Keratinocyte (primary cell): ENCODE measurements around the gene TEX26. TPM values are rescaled to one million over a fixed set of nuclear protein-coding genes. Genes with fewer than 3 reads are reported as not detected.

Source experiments
- DNase-seq: peaks from one replicate; pipeline ENCODE4 v3.0.0-alpha.2; 2011; ENCODE audit warnings: low read depth, missing footprints, low spot score
- FAIRE-seq: peaks from 2 replicates; lab custom pipeline; 2011; peaks lifted over from hg19 to GRCh38; lab: Jason Lieb, UNC
- H2AFZ ChIP-seq: 2 replicates; pipeline ENCODE4 v1.6.0; 2012; ENCODE audit warnings: low read length, control low read depth, inconsistent platforms; ENCODE audit not compliant: control insufficient read depth
- H3K27ac ChIP-seq: 2 replicates; pipeline ENCODE4 v1.5.1; 2011; ENCODE audit warnings: low read length; ENCODE audit not compliant: control insufficient read depth, insufficient read depth
- H3K27me3 ChIP-seq: 3 replicates; pipeline ENCODE4 v1.6.0; 2011; ENCODE audit warnings: low read length; ENCODE audit not compliant: control insufficient read depth, insufficient read depth; ENCODE audit errors: extremely low read depth
- H3K36me3 ChIP-seq, 2 experiments: 2 replicates in 1 of 2; 3 replicates in 1 of 2; pipeline ENCODE4 v1.5.1; 2011; ENCODE audit warnings: low read length in 2 of 2, mild to moderate bottlenecking in 1 of 2; ENCODE audit not compliant: control insufficient read depth in 2 of 2, insufficient read depth in 2 of 2; ENCODE audit errors: extremely low read depth in 1 of 2
- H3K4me1 ChIP-seq: 3 replicates; pipeline ENCODE4 v1.5.1; 2011; ENCODE audit warnings: low read length; ENCODE audit not compliant: control insufficient read depth, insufficient read depth; ENCODE audit errors: extremely low read depth
- H3K4me2 ChIP-seq: 3 replicates; pipeline ENCODE4 v1.6.0; 2011; ENCODE audit warnings: low read depth, low read length; ENCODE audit not compliant: control insufficient read depth, insufficient read depth; ENCODE audit errors: extremely low read depth
- H3K4me3 ChIP-seq, 3 experiments: fragments of 200-600 bp in 1 of 3; sonication (generic) in 1 of 3; 2 replicates in 2 of 3; 3 replicates in 1 of 3; pipeline ENCODE4 v1.5.1; 2011 to 2016; ENCODE audit warnings: low read length in 3 of 3, mild to moderate bottlenecking in 3 of 3, control low read depth in 2 of 3, inconsistent platforms in 1 of 3, low read depth in 1 of 3, mixed read lengths in 1 of 3, mixed run types in 1 of 3, moderate library complexity in 1 of 3; ENCODE audit not compliant: control insufficient read depth in 2 of 3, insufficient read depth in 2 of 3; ENCODE audit errors: extremely low read depth in 1 of 3
- H3K79me2 ChIP-seq: 2 replicates; pipeline ENCODE4 v1.6.0; 2012; ENCODE audit warnings: low read length; ENCODE audit not compliant: control insufficient read depth, insufficient read depth
- H3K9ac ChIP-seq: 3 replicates; pipeline ENCODE4 v1.6.0; 2011; ENCODE audit warnings: low read length; ENCODE audit not compliant: control insufficient read depth, insufficient read depth; ENCODE audit errors: extremely low read depth
- H3K9me1 ChIP-seq: 3 replicates; pipeline ENCODE4 v1.6.0; 2011; ENCODE audit warnings: low read length; ENCODE audit not compliant: control insufficient read depth, insufficient read depth; ENCODE audit errors: extremely low read depth
- H3K9me3 ChIP-seq: 2 replicates; pipeline ENCODE4 v1.5.1; 2012; ENCODE audit warnings: low read depth, low read length; ENCODE audit not compliant: control insufficient read depth
- H4K20me1 ChIP-seq: 3 replicates; pipeline ENCODE4 v1.6.0; 2011; ENCODE audit warnings: low read length; ENCODE audit not compliant: control insufficient read depth, insufficient read depth; ENCODE audit errors: extremely low read depth
- EZH2 ChIP-seq: IDR thresholded peaks from one replicate; pipeline ENCODE4 v1.6.1; 2012; ENCODE audit warnings: inconsistent platforms, mild to moderate bottlenecking, low read length, moderate library complexity
- dilution Hi-C: fragments of 300-500 bp; cut with MboI; formaldehyde crosslinking; loops from one replicate; pipeline ENCODE4 v1.7.0; 2020; ENCODE audit warnings: low sequenced_read_pairs; ENCODE audit not compliant: extremely low pct_ligation_motif_present
- polyA plus RNA-seq, 5 experiments: library from polyadenylated mRNA; depleted of rRNA in 3 of 5; stranded (reverse) in 3 of 5; stranded (forward) in 1 of 5; unstranded in 1 of 5; fragments of >200 nt; gene quantifications; 1 replicate in 1 of 5; 2 replicates in 3 of 5; 3 replicates in 1 of 5; pipeline versions ENCODE4 v1.2.1 to v1.2.3, GENCODE V29; 2011 to 2012; ENCODE audit warnings: missing spikeins in 2 of 5, low read depth in 1 of 5, low replicate concordance in 1 of 5
- TF ChIP-seq, protein P1 (sequence below), 3 experiments: IDR thresholded peaks in 1 of 3; conservative IDR thresholded peaks in 1 of 3; optimal IDR thresholded peaks in 1 of 3; 2 replicates in 2 of 3; 3 replicates in 1 of 3; pipeline versions ENCODE3 to v1.5.1; 2011; ENCODE audit warnings: low read length in 3 of 3, mild to moderate bottlenecking in 3 of 3, moderate library complexity in 2 of 3, control low read depth in 1 of 3, inconsistent platforms in 1 of 3; ENCODE audit not compliant: insufficient read depth in 2 of 3; ENCODE audit errors: extremely low read depth in 1 of 3

The TEX26 gene
- polyA plus RNA-seq, 1 donor (not counting 4 experiments of a cell fraction or from before 2014, with no cell fraction given) = not detected

DNA sequence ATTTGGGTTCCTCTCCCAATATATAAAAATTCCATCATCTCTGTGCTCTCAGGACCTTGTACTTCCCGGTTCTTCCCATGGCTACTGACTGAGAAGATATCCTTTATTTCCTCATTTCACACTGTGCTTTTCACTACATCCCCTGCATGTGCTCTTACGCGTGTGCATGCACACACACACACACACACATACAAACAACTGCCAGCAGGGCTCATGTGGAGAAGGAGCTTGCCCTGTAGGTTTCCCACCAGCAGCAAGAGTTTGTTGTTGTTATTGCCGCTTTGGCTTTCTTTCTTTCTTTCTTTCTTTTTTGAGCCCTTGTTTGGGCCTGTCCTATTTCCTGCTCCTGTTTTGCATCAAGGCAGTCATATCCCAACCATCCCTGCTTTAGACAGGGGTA, 43.6 kb downstream of the TEX26 start:
- no peak overlapping the region for H3K4me3 ChIP-seq
- dilution Hi-C loops = no loop called here
- H3K36me3 ChIP-seq = no peaks in the 10 kb centered on the region
- FAIRE-seq (no peak), DNase-seq (no peak)
- H3K79me2 ChIP-seq = no peaks in the 10 kb centered on the region
- no peaks in the 10 kb centered on the region for H4K20me1 ChIP-seq
- H3K9me1 ChIP-seq = no peaks in the 10 kb centered on the region
- H3K27ac ChIP-seq = no peak overlapping the region
- peak overlapping the region; percentile 36 for H2AFZ ChIP-seq
- no peak overlapping the region for H3K4me2 ChIP-seq
- H3K9ac ChIP-seq = no peak overlapping the region
- H3K27me3 ChIP-seq = no peaks in the 10 kb centered on the region
- H3K9me3 ChIP-seq = no peaks in the 10 kb centered on the region
- peaks cover 16% of the 10 kb centered on the region for H3K4me1 ChIP-seq
- TF ChIP-seq EZH2 = no peak
- TF ChIP-seq, protein P1, sequence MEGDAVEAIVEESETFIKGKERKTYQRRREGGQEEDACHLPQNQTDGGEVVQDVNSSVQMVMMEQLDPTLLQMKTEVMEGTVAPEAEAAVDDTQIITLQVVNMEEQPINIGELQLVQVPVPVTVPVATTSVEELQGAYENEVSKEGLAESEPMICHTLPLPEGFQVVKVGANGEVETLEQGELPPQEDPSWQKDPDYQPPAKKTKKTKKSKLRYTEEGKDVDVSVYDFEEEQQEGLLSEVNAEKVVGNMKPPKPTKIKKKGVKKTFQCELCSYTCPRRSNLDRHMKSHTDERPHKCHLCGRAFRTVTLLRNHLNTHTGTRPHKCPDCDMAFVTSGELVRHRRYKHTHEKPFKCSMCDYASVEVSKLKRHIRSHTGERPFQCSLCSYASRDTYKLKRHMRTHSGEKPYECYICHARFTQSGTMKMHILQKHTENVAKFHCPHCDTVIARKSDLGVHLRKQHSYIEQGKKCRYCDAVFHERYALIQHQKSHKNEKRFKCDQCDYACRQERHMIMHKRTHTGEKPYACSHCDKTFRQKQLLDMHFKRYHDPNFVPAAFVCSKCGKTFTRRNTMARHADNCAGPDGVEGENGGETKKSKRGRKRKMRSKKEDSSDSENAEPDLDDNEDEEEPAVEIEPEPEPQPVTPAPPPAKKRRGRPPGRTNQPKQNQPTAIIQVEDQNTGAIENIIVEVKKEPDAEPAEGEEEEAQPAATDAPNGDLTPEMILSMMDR (optimal IDR thresholded peaks at IDR 0.05 in 1 of 3, IDR thresholded peaks at IDR 0.05 in 1 of 3, conservative IDR thresholded peaks at IDR 0.05 in 1 of 3; ENCODE audit: extremely low read depth in 1 of 3, insufficient read depth in 2 of 3, low read length in 3 of 3) = no peak

DNA sequence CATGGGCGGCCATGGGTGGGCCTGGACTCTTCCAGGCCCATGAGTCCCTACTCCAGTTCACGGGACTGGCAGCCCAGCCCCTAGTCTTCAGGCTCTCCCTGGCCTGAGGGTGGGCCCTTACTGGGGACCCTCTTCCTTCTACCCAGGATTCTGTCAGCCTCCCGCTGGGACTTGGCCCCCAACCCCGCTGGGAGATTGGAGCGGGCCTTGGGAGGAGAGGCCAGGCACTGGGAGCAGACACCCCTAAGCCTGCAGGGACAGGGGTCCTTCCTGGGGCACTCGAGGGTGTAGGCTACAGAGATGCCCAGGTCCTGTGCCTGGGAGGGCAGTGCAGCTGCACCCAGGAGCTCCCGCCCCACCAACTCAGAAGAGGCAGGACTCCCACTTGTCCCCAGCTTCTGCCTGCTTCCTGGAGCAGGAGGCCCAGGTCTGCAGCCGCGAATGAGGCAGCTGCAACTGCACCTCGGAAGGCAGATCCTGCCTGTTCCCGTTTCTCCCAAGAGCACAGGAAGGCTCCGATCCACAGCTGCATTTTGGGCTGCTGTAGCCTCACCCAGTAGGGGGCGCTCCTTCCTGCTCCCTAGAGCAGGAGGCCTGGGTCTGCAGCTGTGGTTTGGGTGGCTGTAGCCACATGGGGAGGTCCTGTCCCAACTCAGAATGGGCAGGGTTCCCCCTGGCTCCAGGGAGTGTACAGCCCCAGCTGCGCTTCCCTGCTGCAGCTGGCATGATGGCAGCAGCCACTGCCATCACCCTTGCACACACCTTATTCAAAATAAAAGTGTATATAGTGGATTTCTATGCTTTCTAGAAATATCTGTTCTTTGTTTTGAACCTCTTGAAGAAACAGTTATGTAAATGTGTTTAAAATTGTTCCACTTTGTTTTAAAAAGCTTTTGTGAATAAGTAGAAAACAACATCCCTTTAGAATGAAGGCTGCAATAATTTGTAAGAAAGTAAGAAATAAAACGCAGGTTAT, 46.8 kb downstream of the TEX26 start:
- no peak overlapping the region for H2AFZ ChIP-seq
- no peak overlapping the region for H3K4me3 ChIP-seq
- no peak overlapping the region for H3K4me2 ChIP-seq
- no peaks in the 10 kb centered on the region for H4K20me1 ChIP-seq
- no peak overlapping the region for H3K27ac ChIP-seq
- no peaks in the 10 kb centered on the region for H3K9me1 ChIP-seq
- no peaks in the 10 kb centered on the region for H3K36me3 ChIP-seq
- H3K4me1 ChIP-seq = peaks cover 16% of the 10 kb centered on the region
- H3K27me3 ChIP-seq = no peaks in the 10 kb centered on the region
- no peaks in the 10 kb centered on the region for H3K79me2 ChIP-seq
- no peak overlapping the region for H3K9ac ChIP-seq
- FAIRE-seq = no peak
- dilution Hi-C loops = no loop called here
- TF ChIP-seq EZH2 = no peak
- TF ChIP-seq, protein P1 (optimal IDR thresholded peaks at IDR 0.05 in 1 of 3, IDR thresholded peaks at IDR 0.05 in 1 of 3, conservative IDR thresholded peaks at IDR 0.05 in 1 of 3; ENCODE audit: extremely low read depth in 1 of 3, insufficient read depth in 2 of 3, low read length in 3 of 3) = peak; percentile 70 to 92 (median 72)
- H3K9me3 ChIP-seq = no peaks in the 10 kb centered on the region
- DNase-seq = peak; percentile 5
